K562 (cell line): ENCODE results near the gene KIF26B. TPM values are rescaled to one million over a fixed set of nuclear protein-coding genes. Genes with fewer than 3 reads are reported as not detected.

Source experiments
- ATAC-seq: fragments of 200-7000 bp; cut with Tn5 transposase; 3 replicates; pipeline ENCODE4 v1.9.1; 2020; ENCODE audit warnings: moderate library complexity
- BruUV-seq: library from RNA; stranded (reverse); fragments of 400-500 nt; replicated peaks from 2 replicates; lab custom pipeline; 2021; lab: Mats Ljungman, UMichigan
- CTCF ChIA-PET: fragments of 300-600 bp; formaldehyde crosslinking; extraction: SDS; loops from one replicate; lab custom pipeline; 2021; ENCODE audit warnings: low intra/inter-chr PET ratio; lab: Yijun Ruan, JAX
- POLR2A ChIA-PET: fragments of 300-600, 350-650 bp; sonication (Branson Sonifier 250); formaldehyde crosslinking; extraction: SDS; loops from one replicate; lab custom pipeline; 2021; ENCODE audit warnings: antibody characterized with exemption, inconsistent platforms; lab: Yijun Ruan, JAX
- DNase-seq, 4 experiments: peaks; one replicate each; pipeline versions ENCODE4 v3.0.0 to v3.0.0-alpha.2; 2011 to 2018; ENCODE audit warnings: low spot score in 3 of 4, mixed read lengths in 3 of 4; ENCODE audit errors: extremely low read depth in 1 of 4
- FAIRE-seq: peaks from 2 replicates; lab custom pipeline; 2011; peaks lifted over from hg19 to GRCh38; lab: Jason Lieb, UNC
- H2AFZ ChIP-seq: 2 replicates; pipeline ENCODE4 v1.6.0; 2011; ENCODE audit warnings: low read depth, low read length, control low read depth, inconsistent platforms
- H3K27ac ChIP-seq: fragments of 200-600 bp; 3 replicates; pipeline ENCODE4 v1.8.0; 2011; ENCODE audit warnings: low read depth, mild to moderate bottlenecking, control low read depth, inconsistent platforms, low read length, moderate library complexity, mixed read lengths; ENCODE audit errors: extremely low read depth
- H3K27me3 ChIP-seq, 2 experiments: fragments of 300-600 bp in 1 of 2; 2 replicates in 1 of 2; 3 replicates in 1 of 2; pipeline versions ENCODE4 v1.6.0 to v1.8.0; 2011; ENCODE audit warnings: inconsistent platforms in 2 of 2, low read length in 2 of 2, mild to moderate bottlenecking in 1 of 2, mixed read lengths in 1 of 2, moderate library complexity in 1 of 2; ENCODE audit not compliant: control insufficient read depth in 2 of 2, insufficient read depth in 2 of 2
- H3K36me3 ChIP-seq: fragments of 300-600 bp; 3 replicates; pipeline ENCODE4 v1.8.0; 2011; ENCODE audit warnings: mild to moderate bottlenecking, low read length, inconsistent platforms; ENCODE audit not compliant: control insufficient read depth, insufficient read depth
- H3K4me1 ChIP-seq, 2 experiments: fragments of 200-600 bp in 1 of 2; replicated peaks in 1 of 2; 2 replicates in 1 of 2; 3 replicates in 1 of 2; pipeline versions ENCODE4 v1.5.1 to v1.8.0; 2011; ENCODE audit warnings: inconsistent platforms in 2 of 2, low read length in 2 of 2, mild to moderate bottlenecking in 1 of 2, mixed read lengths in 1 of 2, moderate library complexity in 1 of 2; ENCODE audit not compliant: control insufficient read depth in 2 of 2, insufficient read depth in 2 of 2
- H3K4me2 ChIP-seq: 2 replicates; pipeline ENCODE4 v1.6.1; 2011; ENCODE audit warnings: low read length, control low read depth, inconsistent platforms, mixed read lengths; ENCODE audit not compliant: insufficient read depth
- H3K4me3 ChIP-seq: fragments of 200-600 bp; sonication (generic), shearing (Covaris generic); 2 replicates; pipeline ENCODE4 v1.5.1; 2016; ENCODE audit warnings: control low read depth, inconsistent platforms
- H3K79me2 ChIP-seq: fragments of 200-600 bp; 3 replicates; pipeline ENCODE4 v1.8.0; 2011; ENCODE audit warnings: low read length, inconsistent platforms; ENCODE audit not compliant: control insufficient read depth, insufficient read depth
- H3K9ac ChIP-seq, 2 experiments: 2 replicates each; pipeline versions ENCODE4 v1.6.0 to v1.6.1; 2011; ENCODE audit warnings: low read depth in 2 of 2, low read length in 2 of 2, control low read depth in 1 of 2, inconsistent platforms in 1 of 2, mild to moderate bottlenecking in 1 of 2, mixed read lengths in 1 of 2; ENCODE audit not compliant: insufficient read depth in 1 of 2
- H3K9me1 ChIP-seq: one replicate; pipeline ENCODE4 v1.6.0; 2011; ENCODE audit warnings: inconsistent platforms, mild to moderate bottlenecking, low read length, moderate library complexity; ENCODE audit not compliant: control insufficient read depth, insufficient read depth
- H3K9me3 ChIP-seq: replicated peaks from 2 replicates; pipeline ENCODE4 v1.5.1; 2011; ENCODE audit warnings: low read depth, low read length, inconsistent platforms; ENCODE audit not compliant: control insufficient read depth, insufficient read depth
- H4K20me1 ChIP-seq: replicated peaks from 2 replicates; pipeline ENCODE4 v1.6.1; 2011; ENCODE audit warnings: low read length, inconsistent platforms, mixed read lengths; ENCODE audit not compliant: control insufficient read depth, insufficient read depth
- PYGO2 ChIP-seq: fragments of 450-650 bp; IDR thresholded peaks from 2 replicates; pipeline ENCODE4 v1.6.1; 2016; ENCODE audit warnings: mild to moderate bottlenecking, missing genetic modification characterization, moderate library complexity, missing compliant biosample characterization
- SREBF2 ChIP-seq: sonication (generic); formaldehyde crosslinking; IDR thresholded peaks from 2 replicates; pipeline ENCODE4 v1.4.0; 2020; ENCODE audit warnings: mild to moderate bottlenecking, missing genetic modification reagents
- ZNF780A ChIP-seq: fragments of 250-450 bp; sonication (Bioruptor Pico); IDR thresholded peaks from 2 replicates; pipeline ENCODE4 v1.5.0; 2021; ENCODE audit warnings: mild to moderate bottlenecking
- ZNF830 ChIP-seq: fragments of 250-450 bp; sonication (Bioruptor Pico); IDR thresholded peaks from 2 replicates; pipeline ENCODE4 v1.5.0; 2021; ENCODE audit warnings: mild to moderate bottlenecking
- WGBS: fragments of 100-300 bp; shearing (Covaris generic); methylation state at CpG from one replicate; pipeline ENCODE4 v1.1.6; 2016; ENCODE audit warnings: low coverage, mixed read lengths; ENCODE audit not compliant: insufficient coverage; ENCODE audit errors: missing lambda C conversion rate; 5-methylcytosine and 5-hydroxymethylcytosine counted together
- in situ Hi-C: fragments of 300-500 bp; cut with MboI; formaldehyde crosslinking; loops from 4 replicates; pipeline ENCODE4 v1.15.0; 2018; ENCODE audit warnings: inconsistent platforms, mixed read lengths
- intact Hi-C: fragments of 100-400 bp; cut with micrococcal nuclease; formaldehyde crosslinking; loops from 2 replicates; pipeline ENCODE4 v1.14.2; 2022
- polyA plus RNA-seq, 8 experiments: library from polyadenylated mRNA; depleted of rRNA in 4 of 8; stranded (reverse) in 5 of 8; unstranded in 3 of 8; fragments of >200 nt; fragmentation: Nextera tagmentation in 2 of 8; fragmentation: Illumina TruSeq in 1 of 8; extraction: Ambion mirVana in 2 of 8; extraction: Trizol in 1 of 8; gene quantifications; 2 replicates each; pipeline versions ENCODE4 v1.2.1 to v1.2.3, GENCODE V29; 2011 to 2014; ENCODE audit warnings: inconsistent platforms in 1 of 8, missing spikeins in 1 of 8
- total RNA-seq, 7 experiments: library from RNA; depleted of rRNA in 6 of 7; stranded (reverse); fragments of >200 nt in 6 of 7; fragmentation: Illumina TruSeq in 2 of 7; extraction: Trizol in 2 of 7; gene quantifications; 2 replicates each; pipeline versions ENCODE4 v1.2.1 to v1.2.3, GENCODE V29; 2011 to 2021; ENCODE audit warnings: low replicate concordance in 1 of 7
- TF ChIP-seq, protein P1 (sequence below): fragments of 450-650 bp; IDR thresholded peaks from 2 replicates; pipeline ENCODE4 v1.6.1; 2017; ENCODE audit warnings: antibody characterized with exemption, mild to moderate bottlenecking

The KIF26B gene
- total and polyA plus RNA-seq, 9 of the 15 experiments (the other 6 are each of a cell fraction or from before 2014, with no cell fraction given) = 0.02 to 0.08 (median 0.03) TPM; not detected in 6

DNA sequence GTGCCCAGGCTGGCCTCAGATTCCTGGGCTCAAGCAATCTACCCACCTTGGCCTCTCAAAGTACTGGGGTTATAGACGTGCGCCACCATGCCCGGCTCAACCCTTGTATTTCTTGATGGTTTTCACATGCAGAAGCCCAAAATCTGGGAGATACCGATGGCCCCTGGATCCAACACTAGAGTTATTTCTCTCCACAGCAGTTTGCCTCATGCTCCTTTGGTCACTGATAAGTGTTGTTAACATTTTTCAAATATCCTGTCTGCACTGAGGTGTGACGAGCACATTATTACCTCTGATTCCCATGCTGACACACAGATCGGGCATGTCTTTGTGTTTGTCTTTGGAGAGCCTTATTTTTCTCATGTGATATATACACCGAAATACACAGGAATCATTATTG lies 107.0 kb downstream of the KIF26B start:
- no peaks in the 10 kb centered on the region for H3K79me2 ChIP-seq
- no peak overlapping the region for H2AFZ ChIP-seq
- H3K9me3 ChIP-seq = no peaks in the 10 kb centered on the region
- CTCF ChIA-PET = no interaction called here
- H3K4me2 ChIP-seq = no peak overlapping the region
- BruUV-seq = no TSS peak
- POLR2A ChIA-PET = no interaction called here
- H4K20me1 ChIP-seq = no peaks in the 10 kb centered on the region
- H3K9me1 ChIP-seq = no peaks in the 10 kb centered on the region
- DNase-seq (no peak), ATAC-seq (no peak), FAIRE-seq (no peak)
- no peak overlapping the region for H3K4me3 ChIP-seq
- WGBS = 1% methylated on average over 7 of the region's 7 CpGs
- H3K4me1 ChIP-seq = no peaks in the 10 kb centered on the region
- no peak overlapping the region for H3K27ac ChIP-seq
- in situ Hi-C loops (no loop called here), intact Hi-C loops (no loop called here)
- H3K9ac ChIP-seq = no peak overlapping the region
- no peaks in the 10 kb centered on the region for H3K36me3 ChIP-seq
- TF ChIP-seq, protein P1, sequence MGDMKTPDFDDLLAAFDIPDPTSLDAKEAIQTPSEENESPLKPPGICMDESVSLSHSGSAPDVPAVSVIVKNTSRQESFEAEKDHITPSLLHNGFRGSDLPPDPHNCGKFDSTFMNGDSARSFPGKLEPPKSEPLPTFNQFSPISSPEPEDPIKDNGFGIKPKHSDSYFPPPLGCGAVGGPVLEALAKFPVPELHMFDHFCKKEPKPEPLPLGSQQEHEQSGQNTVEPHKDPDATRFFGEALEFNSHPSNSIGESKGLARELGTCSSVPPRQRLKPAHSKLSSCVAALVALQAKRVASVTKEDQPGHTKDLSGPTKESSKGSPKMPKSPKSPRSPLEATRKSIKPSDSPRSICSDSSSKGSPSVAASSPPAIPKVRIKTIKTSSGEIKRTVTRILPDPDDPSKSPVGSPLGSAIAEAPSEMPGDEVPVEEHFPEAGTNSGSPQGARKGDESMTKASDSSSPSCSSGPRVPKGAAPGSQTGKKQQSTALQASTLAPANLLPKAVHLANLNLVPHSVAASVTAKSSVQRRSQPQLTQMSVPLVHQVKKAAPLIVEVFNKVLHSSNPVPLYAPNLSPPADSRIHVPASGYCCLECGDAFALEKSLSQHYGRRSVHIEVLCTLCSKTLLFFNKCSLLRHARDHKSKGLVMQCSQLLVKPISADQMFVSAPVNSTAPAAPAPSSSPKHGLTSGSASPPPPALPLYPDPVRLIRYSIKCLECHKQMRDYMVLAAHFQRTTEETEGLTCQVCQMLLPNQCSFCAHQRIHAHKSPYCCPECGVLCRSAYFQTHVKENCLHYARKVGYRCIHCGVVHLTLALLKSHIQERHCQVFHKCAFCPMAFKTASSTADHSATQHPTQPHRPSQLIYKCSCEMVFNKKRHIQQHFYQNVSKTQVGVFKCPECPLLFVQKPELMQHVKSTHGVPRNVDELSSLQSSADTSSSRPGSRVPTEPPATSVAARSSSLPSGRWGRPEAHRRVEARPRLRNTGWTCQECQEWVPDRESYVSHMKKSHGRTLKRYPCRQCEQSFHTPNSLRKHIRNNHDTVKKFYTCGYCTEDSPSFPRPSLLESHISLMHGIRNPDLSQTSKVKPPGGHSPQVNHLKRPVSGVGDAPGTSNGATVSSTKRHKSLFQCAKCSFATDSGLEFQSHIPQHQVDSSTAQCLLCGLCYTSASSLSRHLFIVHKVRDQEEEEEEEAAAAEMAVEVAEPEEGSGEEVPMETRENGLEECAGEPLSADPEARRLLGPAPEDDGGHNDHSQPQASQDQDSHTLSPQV = no peak
- TF ChIP-seq ZNF830 (CRISPR knock-in tag) (no peak), PYGO2 (tag) (no peak), ZNF780A (CRISPR knock-in tag) (no peak), SREBF2 (CRISPR knock-in tag) (no peak)
- peaks cover 51 to 76% of the 10 kb centered on the region in 2 experiments for H3K27me3 ChIP-seq
